ENCODE results near the gene SLC9A9.

Gene SLC9A9

DNA sequence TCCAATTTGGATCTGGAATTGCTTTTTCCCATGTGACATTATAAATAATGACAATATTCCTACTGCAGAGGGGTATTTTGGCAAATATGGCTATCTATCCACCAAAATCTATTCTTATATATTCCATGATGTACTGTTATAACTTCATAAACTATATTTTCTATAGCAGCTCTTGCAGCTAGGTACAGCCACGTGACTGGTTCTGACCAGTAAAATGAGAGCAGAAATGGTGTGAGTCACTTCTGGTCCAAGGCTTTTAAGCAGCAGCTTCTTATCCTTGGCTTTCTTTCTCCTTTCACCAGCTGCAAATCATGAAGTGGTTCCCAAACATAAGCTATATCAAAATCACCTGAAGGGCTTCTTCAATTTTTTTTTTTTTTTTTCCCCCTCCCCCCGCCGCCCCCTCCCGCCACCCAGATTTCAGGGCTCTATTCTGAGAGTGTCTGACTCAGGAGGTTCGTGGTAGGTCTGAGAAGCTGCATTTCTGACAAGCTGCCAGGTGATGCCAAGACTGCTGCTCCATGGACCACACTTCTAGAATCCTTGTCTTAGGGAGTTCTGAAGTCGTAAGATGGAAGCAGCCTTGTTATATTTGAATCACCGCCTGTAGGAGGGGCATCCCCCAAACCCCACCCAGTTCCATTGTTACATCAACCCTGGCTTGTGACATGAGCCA, 371.2 kb downstream of the SLC9A9 start:
- Histone ChIP-seq H3K4me2 (ENCODE audit: insufficient read depth, low read length) (no peak overlapping the region), H3K4me3 (ENCODE audit: low read depth in 1 of 2, low read length in 2 of 2) (no peak overlapping the region), H3K4me1 (ENCODE audit: insufficient read depth, low read length) (peaks cover 16% of the 10 kb centered on the region; the same call in 1 of the 2 replicates), H4K20me1 (ENCODE audit: insufficient read depth, low read length) (no peaks in the 10 kb centered on the region), H3K9ac (ENCODE audit: low read depth, low read length) (no peak overlapping the region), H3K79me2 (ENCODE audit: insufficient read depth, low read length) (no peaks in the 10 kb centered on the region), H3K36me3 (ENCODE audit: insufficient read depth, low read length) (no peaks in the 10 kb centered on the region), H3K27ac (ENCODE audit: low read length) (no peak overlapping the region), H3K9me3 (ENCODE audit: insufficient read depth, low read length, severe bottlenecking) (no peaks in the 10 kb centered on the region), H3K27me3 (ENCODE audit: insufficient read depth, low read length, poor library complexity) (no peaks in the 10 kb centered on the region), H2AFZ (ENCODE audit: low read depth, low read length) (no peak overlapping the region)
- ATAC-seq (ENCODE audit: insufficient read depth, low read depth) (peak; percentile 36; the same call in 1 of the 3 replicates), DNase-seq (no peak)
- TF ChIP-seq CTCF (IDR thresholded peaks at IDR 0.05; ENCODE audit: borderline replicate concordance, extremely low read depth, low read length, poor library complexity, severe bottlenecking) (no peak), EZH2 (IDR thresholded peaks at IDR 0.05; ENCODE audit: borderline replicate concordance, low read depth, low read length, severe bottlenecking) (no peak)

DNA sequence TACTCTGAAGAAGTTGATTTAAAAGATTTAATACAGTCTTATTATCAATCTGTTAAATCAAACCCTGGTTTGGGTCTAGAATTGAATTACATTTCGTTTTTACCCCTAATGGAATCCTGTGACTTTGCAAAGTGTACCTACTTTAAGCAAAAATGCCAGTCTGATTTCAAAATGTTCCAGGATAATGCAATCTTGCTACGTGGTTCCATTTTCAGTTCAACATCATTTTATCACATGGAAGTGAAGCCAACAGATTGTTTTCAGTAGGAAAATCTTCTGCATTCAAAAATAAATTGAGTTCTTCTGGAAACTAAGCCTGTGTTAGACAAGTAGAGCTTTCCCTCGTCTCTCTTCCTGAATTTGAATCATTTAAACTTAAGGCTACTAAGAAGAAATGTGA, 372.3 kb downstream of the SLC9A9 start:
- Histone ChIP-seq H3K79me2 (ENCODE audit: insufficient read depth, low read length) (no peaks in the 10 kb centered on the region), H3K9ac (ENCODE audit: low read depth, low read length) (no peak overlapping the region), H3K9me3 (ENCODE audit: insufficient read depth, low read length, severe bottlenecking) (no peaks in the 10 kb centered on the region), H3K27ac (ENCODE audit: low read length) (no peak overlapping the region), H3K27me3 (ENCODE audit: insufficient read depth, low read length, poor library complexity) (no peaks in the 10 kb centered on the region), H3K4me2 (ENCODE audit: insufficient read depth, low read length) (no peak overlapping the region), H2AFZ (ENCODE audit: low read depth, low read length) (no peak overlapping the region), H3K36me3 (ENCODE audit: insufficient read depth, low read length) (no peaks in the 10 kb centered on the region), H3K4me1 (ENCODE audit: insufficient read depth, low read length) (peaks cover 21% of the 10 kb centered on the region; the same call in 1 of the 2 replicates), H4K20me1 (ENCODE audit: insufficient read depth, low read length) (no peaks in the 10 kb centered on the region), H3K4me3 (ENCODE audit: low read depth in 1 of 2, low read length in 2 of 2) (no peak overlapping the region)
- DNase-seq, result no peak
- TF ChIP-seq CTCF (IDR thresholded peaks at IDR 0.05; ENCODE audit: borderline replicate concordance, extremely low read depth, low read length, poor library complexity, severe bottlenecking) (no peak), EZH2 (IDR thresholded peaks at IDR 0.05; ENCODE audit: borderline replicate concordance, low read depth, low read length, severe bottlenecking) (no peak)
- ATAC-seq (ENCODE audit: insufficient read depth, low read depth), result no peak

GRCh38 chr3:143472731-143473523, 375.3 kb downstream of the SLC9A9 start:
- Histone ChIP-seq H3K27ac (ENCODE audit: low read length) (no peak overlapping the region), H2AFZ (ENCODE audit: low read depth, low read length) (no peak overlapping the region), H3K4me1 (ENCODE audit: insufficient read depth, low read length) (peaks cover 8% of the 10 kb centered on the region; the same call in 1 of the 2 replicates), H3K9me3 (ENCODE audit: insufficient read depth, low read length, severe bottlenecking) (no peaks in the 10 kb centered on the region), H4K20me1 (ENCODE audit: insufficient read depth, low read length) (no peaks in the 10 kb centered on the region), H3K4me3 (ENCODE audit: low read depth in 1 of 2, low read length in 2 of 2) (no peak overlapping the region), H3K4me2 (ENCODE audit: insufficient read depth, low read length) (no peak overlapping the region), H3K36me3 (ENCODE audit: insufficient read depth, low read length) (no peaks in the 10 kb centered on the region), H3K79me2 (ENCODE audit: insufficient read depth, low read length) (no peaks in the 10 kb centered on the region), H3K9ac (ENCODE audit: low read depth, low read length) (no peak overlapping the region), H3K27me3 (ENCODE audit: insufficient read depth, low read length, poor library complexity) (no peaks in the 10 kb centered on the region)
- ATAC-seq (ENCODE audit: insufficient read depth, low read depth) (no peak), DNase-seq (no peak)
- no peak for TF ChIP-seq EZH2 (IDR thresholded peaks at IDR 0.05; ENCODE audit: borderline replicate concordance, low read depth, low read length, severe bottlenecking)
- TF ChIP-seq CTCF (IDR thresholded peaks at IDR 0.05; ENCODE audit: borderline replicate concordance, extremely low read depth, low read length, poor library complexity, severe bottlenecking), result no peak

Data from DND-41 (cell line).